Endothelial cell of umbilical vein (primary cell): Measurements from ENCODE around the gene SEMA3G.

Experiments
- EZH2 ChIP-seq: IDR thresholded peaks from 2 replicates; pipeline ENCODE4 v1.6.1; 2012; ENCODE audit warnings: borderline replicate concordance, low read depth, mild to moderate bottlenecking, moderate library complexity, low read length, inconsistent platforms; ENCODE audit not compliant: severe bottlenecking
- FOS ChIP-seq: IDR thresholded peaks from 2 replicates; pipeline ENCODE4 v1.6.1; 2011; ENCODE audit warnings: mild to moderate bottlenecking, low read length, moderate library complexity, borderline replicate concordance; ENCODE audit not compliant: insufficient read depth
- GATA2 ChIP-seq: IDR thresholded peaks from 2 replicates; pipeline ENCODE4 v1.7.0; 2011; ENCODE audit warnings: low read depth, mild to moderate bottlenecking, moderate library complexity, mixed read lengths, low read length; ENCODE audit not compliant: insufficient read length, insufficient read depth
- JUN ChIP-seq: IDR thresholded peaks from 2 replicates; pipeline ENCODE4 v1.6.1; 2011; ENCODE audit warnings: borderline replicate concordance, low read depth; ENCODE audit not compliant: insufficient read length, insufficient read depth
- MAX ChIP-seq: IDR thresholded peaks from 2 replicates; pipeline ENCODE4 v1.6.1; 2011; ENCODE audit not compliant: insufficient read depth, insufficient read length
- MYC ChIP-seq: IDR thresholded peaks from one replicate; pipeline ENCODE4 v1.6.1; 2011; ENCODE audit warnings: mild to moderate bottlenecking, low read depth, low read length
- POLR2A ChIP-seq: IDR thresholded peaks from 2 replicates; pipeline ENCODE4 v1.6.1; 2012; ENCODE audit warnings: low read depth, mild to moderate bottlenecking, control low read depth, low read length
- POLR2AphosphoS5 ChIP-seq: IDR thresholded peaks from 2 replicates; pipeline ENCODE4 v1.6.1; 2012; ENCODE audit warnings: low read depth, mild to moderate bottlenecking, control low read depth, low read length, moderate library complexity; ENCODE audit not compliant: insufficient read depth
- TF ChIP-seq, protein P1 (sequence below), 2 donors: IDR thresholded peaks; 1 replicate in 1 of 2; 2 replicates in 1 of 2; pipeline ENCODE4 v1.5.1; 2011; ENCODE audit warnings: low read length in 2 of 2, mild to moderate bottlenecking in 2 of 2, moderate library complexity in 2 of 2, control low read depth in 1 of 2, inconsistent platforms in 1 of 2, low read depth in 1 of 2; ENCODE audit not compliant: insufficient read depth in 1 of 2; ENCODE audit errors: extremely low read depth in 1 of 2

GRCh38 chr3:52400275-52400793, 44.6 kb downstream of the SEMA3G start:
- TF ChIP-seq, protein P1, sequence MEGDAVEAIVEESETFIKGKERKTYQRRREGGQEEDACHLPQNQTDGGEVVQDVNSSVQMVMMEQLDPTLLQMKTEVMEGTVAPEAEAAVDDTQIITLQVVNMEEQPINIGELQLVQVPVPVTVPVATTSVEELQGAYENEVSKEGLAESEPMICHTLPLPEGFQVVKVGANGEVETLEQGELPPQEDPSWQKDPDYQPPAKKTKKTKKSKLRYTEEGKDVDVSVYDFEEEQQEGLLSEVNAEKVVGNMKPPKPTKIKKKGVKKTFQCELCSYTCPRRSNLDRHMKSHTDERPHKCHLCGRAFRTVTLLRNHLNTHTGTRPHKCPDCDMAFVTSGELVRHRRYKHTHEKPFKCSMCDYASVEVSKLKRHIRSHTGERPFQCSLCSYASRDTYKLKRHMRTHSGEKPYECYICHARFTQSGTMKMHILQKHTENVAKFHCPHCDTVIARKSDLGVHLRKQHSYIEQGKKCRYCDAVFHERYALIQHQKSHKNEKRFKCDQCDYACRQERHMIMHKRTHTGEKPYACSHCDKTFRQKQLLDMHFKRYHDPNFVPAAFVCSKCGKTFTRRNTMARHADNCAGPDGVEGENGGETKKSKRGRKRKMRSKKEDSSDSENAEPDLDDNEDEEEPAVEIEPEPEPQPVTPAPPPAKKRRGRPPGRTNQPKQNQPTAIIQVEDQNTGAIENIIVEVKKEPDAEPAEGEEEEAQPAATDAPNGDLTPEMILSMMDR (IDR thresholded peaks at IDR 0.05; ENCODE audit: extremely low read depth in 1 of 2, insufficient read depth in 1 of 2, low read depth in 1 of 2, low read length in 2 of 2), result no peak
- TF ChIP-seq EZH2 (no peak), POLR2AphosphoS5 (no peak), POLR2A (no peak), JUN (no peak), MAX (no peak), FOS (no peak), MYC (no peak), GATA2 (no peak)
